OCI-LY7 (cell line): ENCODE data around the gene ALG14. TPM values are rescaled to one million over a fixed set of nuclear protein-coding genes. Genes with fewer than 3 reads are reported as not detected.

ENCODE experiments used
- BruUV-seq: library from RNA; stranded (reverse); fragments of 400-500 nt; replicated peaks from 2 replicates; lab custom pipeline; 2021; lab: Mats Ljungman, UMichigan
- CTCF ChIA-PET: fragments of 300-600 bp; sonication (Branson Sonifier 250); formaldehyde crosslinking; loops from one replicate; lab custom pipeline; 2022; ENCODE audit warnings: antibody characterized with exemption; ENCODE audit not compliant: unreplicated experiment; lab: Charles Lee
- POLR2A ChIA-PET: fragments of 300-600 bp; sonication (Branson Sonifier 250); formaldehyde crosslinking; loops from one replicate; lab custom pipeline; 2022; ENCODE audit warnings: antibody characterized with exemption; lab: Charles Lee
- DNase-seq: peaks from one replicate; pipeline ENCODE4 v3.0.0-alpha.2; 2015; ENCODE audit warnings: low spot score
- H2AFZ ChIP-seq: fragments of 200-600 bp; sonication (generic), shearing (Covaris generic); 2 replicates; pipeline ENCODE4 v1.6.1; 2014; ENCODE audit warnings: mild to moderate bottlenecking, antibody characterized with exemption, low read length, moderate library complexity
- H3K27ac ChIP-seq: fragments of 200-600 bp; sonication (generic); 2 replicates; pipeline ENCODE4 v1.5.1; 2014; ENCODE audit warnings: mixed run types, low read depth, mild to moderate bottlenecking, moderate library complexity, low read length, inconsistent platforms; ENCODE audit not compliant: poor library complexity, severe bottlenecking
- H3K36me3 ChIP-seq: fragments of 200-600 bp; sonication (generic); 2 replicates; pipeline ENCODE4 v1.6.1; 2014; ENCODE audit warnings: mild to moderate bottlenecking, antibody characterized with exemption, low read length, moderate library complexity, mixed read lengths; ENCODE audit not compliant: insufficient read depth
- H3K4me1 ChIP-seq: fragments of 200-600 bp; sonication (generic); 2 replicates; pipeline ENCODE4 v1.5.1; 2014; ENCODE audit warnings: mild to moderate bottlenecking, low read length; ENCODE audit not compliant: insufficient read depth, poor library complexity, severe bottlenecking
- H3K4me2 ChIP-seq: fragments of 200-600 bp; sonication (generic); 2 replicates; pipeline ENCODE4 v1.6.1; 2014; ENCODE audit warnings: mild to moderate bottlenecking, low read length
- H3K4me3 ChIP-seq: fragments of 200-600 bp; sonication (generic); 2 replicates; pipeline ENCODE4 v1.5.1; 2014; ENCODE audit warnings: mild to moderate bottlenecking, low read depth, low read length; ENCODE audit not compliant: poor library complexity, severe bottlenecking
- H3K79me2 ChIP-seq: fragments of 200-600 bp; sonication (generic); 2 replicates; pipeline ENCODE4 v1.6.1; 2016; ENCODE audit warnings: low read depth, mild to moderate bottlenecking, low read length, moderate library complexity, mixed read lengths; ENCODE audit not compliant: insufficient read depth
- H3K9me2 ChIP-seq: fragments of 200-600 bp; sonication (generic); 2 replicates; pipeline ENCODE4 v1.6.1; 2016; ENCODE audit warnings: mild to moderate bottlenecking, low read length, mixed read lengths; ENCODE audit not compliant: insufficient read depth
- H3K9me3 ChIP-seq: fragments of 200-600 bp; sonication (generic); 2 replicates; pipeline ENCODE4 v1.6.1; 2014; ENCODE audit warnings: mild to moderate bottlenecking, mixed run types, low read length, mixed read lengths
- H4K20me1 ChIP-seq: fragments of 200-600 bp; sonication (generic); 2 replicates; pipeline ENCODE4 v1.6.1; 2014; ENCODE audit warnings: mild to moderate bottlenecking, antibody characterized with exemption, low read length, moderate library complexity, mixed read lengths; ENCODE audit not compliant: insufficient read depth
- EZH2phosphoT487 ChIP-seq: fragments of 200-600 bp; sonication (generic); IDR thresholded peaks from 2 replicates; pipeline ENCODE4 v1.6.1; 2018; ENCODE audit warnings: low read depth, borderline replicate concordance, mild to moderate bottlenecking, mixed run types, antibody characterized with exemption, low read length, moderate library complexity, mixed read lengths
- intact Hi-C: fragments of 100-400 bp; cut with micrococcal nuclease; formaldehyde crosslinking; loops from one replicate; pipeline ENCODE4 v1.10.0; 2022; ENCODE audit not compliant: unreplicated experiment
- total RNA-seq, 2 experiments: library from RNA; depleted of rRNA in 1 of 2; stranded (reverse); fragments of >200 nt in 1 of 2; shearing (Covaris generic) in 1 of 2; gene quantifications; 2 replicates each; pipeline ENCODE4 v1.2.3, GENCODE V29; 2014 to 2022
- TF ChIP-seq, protein P1 (sequence below): fragments of 200-600 bp; sonication (generic); conservative IDR thresholded peaks from 2 replicates; pipeline ENCODE4 v1.5.1; 2014; ENCODE audit warnings: mild to moderate bottlenecking, antibody characterized with exemption, low read length, moderate library complexity, mixed read lengths

The ALG14 gene
- total RNA-seq, 2 experiments from 2014 or later = 1.6 to 8.3 TPM

DNA sequence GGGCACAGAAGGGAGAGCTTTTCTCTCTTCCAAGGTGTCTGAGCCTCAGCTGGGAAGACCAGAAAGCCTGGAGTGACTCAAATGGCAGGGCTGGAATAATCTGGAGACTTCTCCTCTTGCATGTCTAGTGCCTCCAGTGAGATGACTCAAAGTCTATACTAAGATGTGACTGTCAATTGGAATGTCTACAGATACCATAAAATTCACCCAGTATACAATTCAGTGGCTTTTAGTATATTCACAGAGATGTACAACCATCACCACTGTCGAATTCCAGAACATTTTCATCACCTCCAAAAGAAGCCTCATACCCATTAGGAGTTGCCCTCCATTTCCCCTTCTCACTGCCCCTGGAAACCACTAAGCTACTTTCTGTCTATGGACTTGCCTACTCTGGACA, 97.9 kb downstream of the ALG14 start:
- Histone ChIP-seq H3K4me1 (peaks cover 14% of the 10 kb centered on the region), H3K9me2 (no peaks in the 10 kb centered on the region), H3K36me3 (no peaks in the 10 kb centered on the region), H3K27ac (no peak overlapping the region), H3K79me2 (no peaks in the 10 kb centered on the region), H3K9me3 (no peaks in the 10 kb centered on the region), H3K4me3 (no peak overlapping the region), H3K4me2 (no peak overlapping the region), H4K20me1 (no peaks in the 10 kb centered on the region), H2AFZ (no peak overlapping the region)
- CTCF ChIA-PET = no interaction called here
- no TSS peak for BruUV-seq
- intact Hi-C loops = no loop called here
- POLR2A ChIA-PET = interaction anchor here (1.1 kb wide), 1 partner anchor 12 kb away, joined by 5 read pairs; no protein-coding TSS in a partner anchor
- DNase-seq = no peak
- TF ChIP-seq, protein P1, sequence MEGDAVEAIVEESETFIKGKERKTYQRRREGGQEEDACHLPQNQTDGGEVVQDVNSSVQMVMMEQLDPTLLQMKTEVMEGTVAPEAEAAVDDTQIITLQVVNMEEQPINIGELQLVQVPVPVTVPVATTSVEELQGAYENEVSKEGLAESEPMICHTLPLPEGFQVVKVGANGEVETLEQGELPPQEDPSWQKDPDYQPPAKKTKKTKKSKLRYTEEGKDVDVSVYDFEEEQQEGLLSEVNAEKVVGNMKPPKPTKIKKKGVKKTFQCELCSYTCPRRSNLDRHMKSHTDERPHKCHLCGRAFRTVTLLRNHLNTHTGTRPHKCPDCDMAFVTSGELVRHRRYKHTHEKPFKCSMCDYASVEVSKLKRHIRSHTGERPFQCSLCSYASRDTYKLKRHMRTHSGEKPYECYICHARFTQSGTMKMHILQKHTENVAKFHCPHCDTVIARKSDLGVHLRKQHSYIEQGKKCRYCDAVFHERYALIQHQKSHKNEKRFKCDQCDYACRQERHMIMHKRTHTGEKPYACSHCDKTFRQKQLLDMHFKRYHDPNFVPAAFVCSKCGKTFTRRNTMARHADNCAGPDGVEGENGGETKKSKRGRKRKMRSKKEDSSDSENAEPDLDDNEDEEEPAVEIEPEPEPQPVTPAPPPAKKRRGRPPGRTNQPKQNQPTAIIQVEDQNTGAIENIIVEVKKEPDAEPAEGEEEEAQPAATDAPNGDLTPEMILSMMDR = no peak
- TF ChIP-seq EZH2phosphoT487 = no peak

DNA sequence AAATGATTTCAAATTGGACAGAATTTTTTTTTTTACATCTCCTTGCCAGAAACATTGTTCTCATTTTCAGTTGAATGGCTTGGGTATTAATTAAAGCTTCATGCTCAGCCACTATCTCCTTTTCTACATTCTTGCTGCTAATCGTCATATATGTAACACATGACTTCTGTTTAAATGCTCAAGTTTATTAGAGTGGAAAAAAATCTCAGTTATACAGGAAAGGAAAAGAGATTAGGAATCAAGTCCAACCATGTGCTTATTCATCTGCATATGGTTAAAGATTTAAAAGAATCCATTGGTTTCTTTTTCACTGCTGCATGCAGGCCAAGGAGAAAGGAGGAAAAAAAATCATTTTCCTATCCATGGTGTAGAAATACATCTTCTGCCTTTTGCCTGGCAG, 98.5 kb downstream of the ALG14 start:
- intact Hi-C loops = no loop called here
- Histone ChIP-seq H3K27ac (no peak overlapping the region), H3K4me3 (no peak overlapping the region), H3K4me1 (peaks cover 8% of the 10 kb centered on the region), H3K9me2 (no peaks in the 10 kb centered on the region), H4K20me1 (no peaks in the 10 kb centered on the region), H3K9me3 (no peaks in the 10 kb centered on the region), H3K4me2 (no peak overlapping the region), H3K79me2 (no peaks in the 10 kb centered on the region), H3K36me3 (no peaks in the 10 kb centered on the region), H2AFZ (no peak overlapping the region)
- TF ChIP-seq EZH2phosphoT487 = no peak
- TF ChIP-seq, protein P1 = no peak
- no peak for DNase-seq
- BruUV-seq = no TSS peak
- CTCF ChIA-PET = no interaction called here
- POLR2A ChIA-PET = interaction anchor here (0.6 to 1.1 kb wide), 3 partner anchors 12 to 65 kb away, joined by 3 to 5 read pairs (median 3); no protein-coding TSS in a partner anchor

DNA sequence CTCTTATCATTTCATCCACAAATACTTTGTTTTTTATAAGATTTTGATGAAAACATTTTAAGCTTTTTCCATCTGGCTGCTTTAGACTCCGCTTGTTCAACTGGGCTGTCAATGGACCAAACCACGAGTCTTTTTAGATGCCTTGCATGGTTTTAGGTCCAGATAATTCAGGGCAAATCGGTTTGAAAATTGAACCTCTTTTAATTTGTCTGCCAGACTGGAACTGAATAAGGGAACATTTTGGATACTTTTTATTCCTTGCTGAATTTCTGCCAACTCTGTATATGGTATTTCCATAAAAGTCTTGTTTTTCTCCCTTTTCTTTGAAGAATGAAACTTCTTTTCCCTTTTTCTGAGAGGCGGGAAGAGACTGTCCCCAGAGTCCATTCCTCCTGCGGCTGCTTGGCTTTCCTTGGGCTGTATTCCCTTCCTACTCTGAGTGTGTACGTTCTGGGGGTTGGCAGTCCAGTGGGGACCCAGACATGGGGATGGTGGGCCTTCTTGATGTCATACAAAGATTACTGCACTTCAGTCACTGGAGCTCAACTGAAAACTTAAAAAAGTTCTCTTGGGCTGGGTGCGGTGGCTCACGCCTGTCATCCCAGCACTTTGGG, 99.3 kb downstream of the ALG14 start:
- Histone ChIP-seq H3K9me2 (no peaks in the 10 kb centered on the region), H2AFZ (no peak overlapping the region), H4K20me1 (no peaks in the 10 kb centered on the region), H3K27ac (no peak overlapping the region), H3K9me3 (no peaks in the 10 kb centered on the region), H3K4me3 (no peak overlapping the region), H3K36me3 (no peaks in the 10 kb centered on the region), H3K4me2 (no peak overlapping the region), H3K79me2 (no peaks in the 10 kb centered on the region), H3K4me1 (peaks cover under 1% of the 10 kb centered on the region)
- CTCF ChIA-PET = no interaction called here
- POLR2A ChIA-PET = no interaction called here
- TF ChIP-seq EZH2phosphoT487 = no peak
- TF ChIP-seq, protein P1 = no peak
- intact Hi-C loops = no loop called here
- BruUV-seq = no TSS peak
- no peak for DNase-seq
